LNCAP (cell line): Measurements from ENCODE around the gene SMIM35.

Experiments used
- TF ChIP-seq, protein P1 (sequence below): fragments of 450-650 bp; IDR thresholded peaks from 2 replicates; pipeline ENCODE4 v1.5.1; 2017; ENCODE audit warnings: mild to moderate bottlenecking

The SMIM35 gene

DNA sequence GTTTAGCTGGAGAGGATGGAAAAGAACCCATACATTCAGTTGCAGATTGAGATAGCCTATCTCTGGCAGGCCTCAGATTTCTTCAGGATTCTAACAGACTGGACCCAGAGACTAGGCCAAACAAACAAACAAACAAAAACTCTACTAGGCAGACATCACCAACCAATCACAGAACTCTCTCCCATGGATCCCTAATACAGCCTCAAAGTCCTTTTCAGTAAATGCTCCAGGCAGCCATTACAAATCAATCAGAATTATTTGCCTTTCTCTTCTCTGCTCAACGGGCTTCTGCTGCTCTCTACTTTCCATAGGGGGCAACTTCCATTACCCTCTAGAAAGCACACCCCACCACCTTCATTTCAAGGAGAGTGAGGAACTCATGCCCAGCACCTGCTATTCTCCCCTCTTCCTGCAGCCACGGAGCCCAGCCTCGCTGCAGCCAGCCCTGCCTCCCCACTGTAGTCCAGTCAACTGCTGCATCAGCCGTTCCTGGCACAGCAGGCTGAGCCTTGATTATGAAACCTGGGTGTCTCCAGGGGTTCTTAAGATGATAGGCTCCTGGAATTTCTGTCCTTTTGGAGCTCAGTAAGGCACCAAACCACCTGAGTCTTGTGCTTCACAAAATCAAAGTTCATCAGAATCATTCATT, 19.0 kb upstream of the SMIM35 start:
- TF ChIP-seq, protein P1, sequence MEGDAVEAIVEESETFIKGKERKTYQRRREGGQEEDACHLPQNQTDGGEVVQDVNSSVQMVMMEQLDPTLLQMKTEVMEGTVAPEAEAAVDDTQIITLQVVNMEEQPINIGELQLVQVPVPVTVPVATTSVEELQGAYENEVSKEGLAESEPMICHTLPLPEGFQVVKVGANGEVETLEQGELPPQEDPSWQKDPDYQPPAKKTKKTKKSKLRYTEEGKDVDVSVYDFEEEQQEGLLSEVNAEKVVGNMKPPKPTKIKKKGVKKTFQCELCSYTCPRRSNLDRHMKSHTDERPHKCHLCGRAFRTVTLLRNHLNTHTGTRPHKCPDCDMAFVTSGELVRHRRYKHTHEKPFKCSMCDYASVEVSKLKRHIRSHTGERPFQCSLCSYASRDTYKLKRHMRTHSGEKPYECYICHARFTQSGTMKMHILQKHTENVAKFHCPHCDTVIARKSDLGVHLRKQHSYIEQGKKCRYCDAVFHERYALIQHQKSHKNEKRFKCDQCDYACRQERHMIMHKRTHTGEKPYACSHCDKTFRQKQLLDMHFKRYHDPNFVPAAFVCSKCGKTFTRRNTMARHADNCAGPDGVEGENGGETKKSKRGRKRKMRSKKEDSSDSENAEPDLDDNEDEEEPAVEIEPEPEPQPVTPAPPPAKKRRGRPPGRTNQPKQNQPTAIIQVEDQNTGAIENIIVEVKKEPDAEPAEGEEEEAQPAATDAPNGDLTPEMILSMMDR, result no peak

DNA sequence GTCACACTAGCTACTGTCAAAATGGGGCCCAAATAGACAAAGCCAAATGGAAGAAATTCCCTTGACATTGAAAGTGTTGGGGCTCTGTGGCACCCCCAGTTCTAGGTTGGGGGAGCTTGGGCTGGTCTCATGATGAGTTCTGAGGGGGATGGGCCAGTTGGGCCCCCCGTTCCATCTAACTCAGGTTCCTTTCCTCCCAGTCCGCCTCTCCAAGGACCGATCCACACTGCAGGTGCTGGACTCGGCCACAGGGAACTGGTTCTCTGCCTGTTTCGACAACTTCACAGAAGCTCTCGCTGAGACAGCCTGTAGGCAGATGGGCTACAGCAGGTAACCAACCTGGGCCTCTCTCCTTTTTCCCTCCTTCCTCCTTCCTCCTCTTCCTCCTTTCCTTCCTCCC, 17.7 kb upstream of the SMIM35 start:
- TF ChIP-seq, protein P1, result no peak

DNA sequence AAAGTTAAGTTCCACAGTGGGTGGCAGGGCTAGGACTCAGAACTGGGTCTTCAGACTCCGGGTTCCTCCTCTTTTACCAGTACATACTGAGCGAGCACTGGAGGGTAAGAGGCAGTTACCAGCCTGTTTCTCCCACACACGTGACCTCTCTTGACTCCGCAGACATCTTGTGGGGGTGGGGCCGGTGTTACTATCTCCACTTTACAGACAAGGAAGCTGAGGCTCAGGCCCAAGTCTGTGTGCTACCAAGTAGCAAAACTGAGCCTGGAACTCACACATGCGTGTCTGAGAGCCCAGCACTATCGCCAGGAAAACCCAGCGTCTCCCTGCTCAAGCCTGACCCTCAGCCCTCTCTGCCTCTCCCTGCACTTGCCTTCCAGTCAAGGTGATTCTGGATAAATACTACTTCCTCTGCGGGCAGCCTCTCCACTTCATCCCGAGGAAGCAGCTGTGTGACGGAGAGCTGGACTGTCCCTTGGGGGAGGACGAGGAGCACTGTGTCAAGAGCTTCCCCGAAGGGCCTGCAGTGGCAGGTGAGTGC, 16.0 kb upstream of the SMIM35 start:
- TF ChIP-seq, protein P1, result no peak

DNA sequence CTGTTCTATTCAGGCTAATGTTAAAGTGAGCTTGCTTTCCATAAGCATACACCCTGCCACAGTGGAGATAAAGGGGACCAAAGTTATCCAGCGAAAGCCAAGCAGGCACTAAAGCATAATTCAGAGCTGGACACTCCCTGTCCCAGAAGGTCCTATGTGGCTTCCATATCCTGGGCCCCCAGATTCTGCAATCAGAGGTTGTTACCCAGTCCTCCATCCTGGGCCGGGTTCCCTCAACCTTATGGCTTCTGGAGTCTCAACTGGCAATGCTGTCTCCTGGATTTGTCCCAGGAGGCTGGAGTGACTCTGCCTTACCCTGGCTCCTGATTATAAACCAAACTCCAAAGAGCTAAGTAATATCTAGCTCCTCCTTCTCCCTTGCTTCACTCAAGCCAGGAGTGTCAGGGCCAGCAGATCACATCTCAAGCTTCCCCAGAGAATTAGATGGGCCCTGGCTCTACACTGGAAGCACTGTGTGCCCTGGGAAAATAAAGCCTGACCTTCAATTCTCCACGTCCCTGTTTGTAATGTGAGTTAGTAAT, 14.0 kb upstream of the SMIM35 start:
- TF ChIP-seq, protein P1, result no peak

DNA sequence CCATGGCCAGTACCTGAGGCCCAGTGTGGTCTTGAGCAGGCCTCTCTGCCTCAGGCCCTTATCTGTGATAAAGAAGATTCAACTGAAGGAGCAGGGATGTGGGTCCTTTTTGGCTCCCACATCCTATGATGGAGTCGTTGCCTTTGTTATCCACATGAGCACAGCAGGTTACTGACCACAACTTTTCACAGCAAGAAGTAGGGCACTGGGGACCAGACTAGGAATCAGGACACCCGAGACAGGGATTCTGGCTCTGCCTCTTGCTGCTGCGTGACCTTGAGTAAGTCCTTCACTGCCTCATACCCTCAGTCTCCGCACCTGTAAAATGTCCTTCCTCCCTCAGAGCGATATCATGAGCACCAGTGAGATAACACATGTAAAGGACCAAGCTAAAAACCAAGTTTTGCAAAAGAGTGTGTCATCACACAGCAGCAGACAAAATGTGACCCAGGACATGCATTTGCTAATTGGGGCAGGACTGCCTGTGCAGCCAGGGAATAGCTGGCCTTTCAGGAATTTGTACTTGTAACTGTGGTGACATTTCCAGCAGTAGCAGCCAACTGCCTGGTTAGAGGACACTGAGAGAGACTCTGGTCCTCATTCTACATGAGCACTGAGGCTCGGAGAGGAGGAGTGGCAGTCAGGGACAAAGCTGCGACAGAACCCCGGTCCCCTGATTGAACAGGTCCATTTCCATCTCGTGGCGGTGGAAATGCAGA, 13.2 kb upstream of the SMIM35 start:
- TF ChIP-seq, protein P1, result no peak

DNA sequence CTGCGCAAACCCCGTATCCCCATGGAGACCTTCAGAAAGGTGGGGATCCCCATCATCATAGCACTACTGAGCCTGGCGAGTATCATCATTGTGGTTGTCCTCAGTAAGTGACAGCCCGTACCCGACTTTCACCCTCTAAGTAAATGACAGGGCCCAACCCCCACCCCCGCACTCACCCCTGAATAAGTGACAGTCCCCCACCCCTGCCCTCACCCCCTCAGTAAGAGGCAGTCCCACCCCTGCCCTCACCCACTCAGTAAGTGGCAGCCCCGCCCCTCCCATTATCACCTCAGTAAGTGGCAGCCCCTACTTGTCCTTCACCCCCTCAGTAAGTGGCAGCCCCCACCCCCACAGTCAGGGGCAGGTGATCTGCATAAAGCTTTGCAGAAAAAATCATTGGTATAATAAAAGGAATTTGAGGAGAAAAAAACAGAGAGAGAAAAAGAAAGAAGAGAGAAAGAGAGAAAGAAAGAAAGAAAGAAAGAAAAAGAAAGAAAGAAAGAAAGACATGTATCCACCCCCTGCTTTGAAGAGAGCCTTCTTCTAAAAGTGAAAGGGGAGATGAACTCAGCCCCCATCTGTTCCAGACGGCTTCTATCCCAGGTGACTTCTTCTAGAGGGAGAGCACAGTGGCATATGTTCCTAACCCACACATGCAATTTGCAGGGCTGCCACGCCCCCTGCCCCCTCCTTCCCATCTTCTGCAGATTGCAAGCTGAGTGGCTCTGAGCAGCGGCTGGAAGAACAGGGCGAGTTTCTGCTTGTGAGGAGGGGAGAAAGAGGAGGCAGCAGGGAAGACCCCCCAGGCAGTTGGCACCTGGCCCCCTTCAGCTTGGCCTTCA, 12.5 kb upstream of the SMIM35 start:
- TF ChIP-seq, protein P1, result no peak

DNA sequence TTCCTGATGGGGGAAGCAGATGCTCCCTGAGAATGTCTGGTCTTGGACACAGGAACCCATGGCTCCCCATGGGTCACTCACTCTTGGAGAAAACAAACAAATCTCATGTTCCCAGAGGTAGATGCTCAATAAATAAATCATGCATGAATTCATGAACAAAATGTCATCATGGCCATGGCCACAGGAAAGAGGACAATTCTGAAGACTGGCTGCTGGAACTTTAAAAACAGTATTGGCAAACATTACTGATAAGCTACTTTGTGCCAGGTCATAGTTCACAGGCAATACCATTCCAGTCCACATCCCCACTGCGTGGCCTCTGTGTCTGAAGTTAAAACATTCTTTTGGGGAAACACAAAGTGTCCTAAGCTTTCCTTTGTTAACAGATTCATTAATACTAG, 9.2 kb upstream of the SMIM35 start:
- TF ChIP-seq, protein P1, result no peak
